ENCODE results near the gene SLC66A2. TPM values are rescaled to one million over a fixed set of nuclear protein-coding genes. Genes with fewer than 3 reads are reported as not detected.

SLC66A2 gene
- total and polyA plus RNA-seq, 10 of the 15 experiments (the other 5 are each of a cell fraction or from before 2014, with no cell fraction given), result 0.69 to 42.5 (median 14.8) TPM

DNA sequence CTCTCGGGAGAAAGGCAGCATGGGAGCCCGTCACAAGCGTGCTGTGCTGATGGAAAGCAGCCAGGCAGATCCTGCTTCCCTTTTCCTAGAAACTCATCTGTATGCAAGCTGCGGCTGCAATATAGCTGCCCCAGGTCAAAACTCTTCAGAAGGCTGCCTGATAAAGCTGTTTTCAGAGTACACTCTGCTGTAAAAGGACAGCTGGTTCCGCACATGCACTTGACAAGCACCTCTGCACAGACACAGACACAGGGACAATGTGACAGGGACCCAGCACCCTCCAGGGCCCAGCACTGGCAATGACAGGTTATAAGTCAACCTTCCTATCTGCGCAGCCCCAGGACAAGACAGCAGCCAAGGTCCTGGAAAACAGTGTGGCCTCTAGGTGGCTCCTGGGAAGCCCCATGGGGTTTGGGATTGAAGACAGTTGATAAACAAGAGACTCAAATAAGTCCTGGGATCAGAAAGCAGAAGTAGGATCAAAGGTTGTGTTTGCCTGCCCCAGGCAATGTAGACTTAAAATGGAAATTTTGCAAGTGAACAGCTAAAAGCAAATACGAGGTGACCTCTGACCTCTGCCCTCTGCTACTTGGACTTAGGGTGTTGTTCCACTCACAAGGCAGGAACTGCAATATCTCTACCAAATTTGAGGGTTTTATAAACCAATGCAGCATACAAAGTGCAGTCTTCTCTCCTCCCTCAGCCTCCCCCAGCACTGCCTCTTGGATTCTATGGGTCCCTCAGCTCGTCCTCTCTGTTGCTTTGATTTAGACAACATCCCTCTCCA lies 16.9 kb downstream of the SLC66A2 start:
- Histone ChIP-seq H3K4me2 (ENCODE audit: control insufficient read depth, insufficient read depth) (no peak overlapping the region), H3K27me3 (replicated peaks in 1 of 2; ENCODE audit: control insufficient read depth in 2 of 2, insufficient read depth in 2 of 2, low read length in 1 of 2) (no peaks in the 10 kb centered on the region), H3K4me1 (ENCODE audit: control insufficient read depth, insufficient read depth, low read length) (no peaks in the 10 kb centered on the region), H3K27ac (ENCODE audit: control insufficient read depth, insufficient read depth) (no peak overlapping the region), H3K36me3 (ENCODE audit: control insufficient read depth in 2 of 2, insufficient read depth in 2 of 2, low read length in 1 of 2) (peaks cover 3 to 5% of the 10 kb centered on the region in 2 experiments; a peak in 3 of 4 replicates), H3K4me3 (no peak overlapping the region), H3K9ac (ENCODE audit: control insufficient read depth, insufficient read depth, low read length) (no peak overlapping the region), H3K9me3 (replicated peaks; ENCODE audit: control insufficient read depth, insufficient read depth, low read length) (peaks cover 14% of the 10 kb centered on the region), H4K20me1 (ENCODE audit: control insufficient read depth, insufficient read depth) (no peaks in the 10 kb centered on the region), H3K79me2 (ENCODE audit: control insufficient read depth, insufficient read depth, low read length) (no peaks in the 10 kb centered on the region; the same call in 1 of the 2 replicates), H2AFZ (ENCODE audit: control insufficient read depth, low read depth, low read length) (no peak overlapping the region)
- BruUV-seq (replicated peaks), result no TSS peak
- DNase-seq (ENCODE audit: low read depth, low spot score), result no peak
- TF ChIP-seq DPF2 (IDR thresholded peaks at IDR 0.05), result no peak
- 0 out of 2 replicates have a peak, but pooled peaks have one; percentile 32 for TF ChIP-seq NR2C1 (IDR thresholded peaks at IDR 0.05)
- 0 out of 2 replicates have a peak, but pooled peaks have one; percentile 12 for TF ChIP-seq NR2F1 (conservative IDR thresholded peaks at IDR 0.05)
- no peak for FAIRE-seq
- 97% methylated on average over 8 of the region's 8 CpGs for WGBS (ENCODE audit: insufficient coverage, insufficient replicate concordance, low lambda C conversion rate, missing lambda C conversion rate)
- ChIA-PET RAD21 (ENCODE audit: unreplicated experiment) (no interaction called here), CTCF (no interaction called here), SMC1A (ENCODE audit: uncharacterized antibody, unreplicated experiment) (no interaction called here), POLR2A (no interaction called here)
- in situ Hi-C loops (cut with MboI) (no loop called here), intact Hi-C loops (cut with micrococcal nuclease; ENCODE audit: unreplicated experiment) (no loop called here)
- ATAC-seq, result no peak

DNA sequence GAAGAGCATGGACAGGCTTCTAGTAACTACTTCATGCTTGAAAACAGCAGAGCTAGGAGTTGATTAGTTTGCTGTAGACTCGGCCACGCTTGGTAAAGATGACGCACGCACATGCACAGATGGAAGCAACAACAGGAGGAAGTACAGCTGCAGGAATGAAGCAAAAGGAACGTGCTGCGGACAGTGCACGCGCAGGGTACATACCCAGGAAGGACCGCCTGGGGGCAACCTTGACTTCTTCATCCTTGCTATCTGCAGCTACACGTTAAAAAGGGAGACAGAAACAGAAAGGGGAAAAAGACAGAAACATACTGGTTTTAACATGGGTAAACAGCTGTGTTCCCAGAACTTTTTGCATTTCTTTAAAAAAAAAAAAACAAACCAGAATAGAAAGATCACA lies 17.7 kb downstream of the SLC66A2 start:
- H3K36me3 ChIP-seq (ENCODE audit: control insufficient read depth in 2 of 2, insufficient read depth in 2 of 2, low read length in 1 of 2), result peaks cover 9 to 10% of the 10 kb centered on the region in 2 experiments; a peak in 3 of 4 replicates
- ChIA-PET POLR2A (no interaction called here), SMC1A (ENCODE audit: uncharacterized antibody, unreplicated experiment) (no interaction called here), CTCF (no interaction called here), RAD21 (ENCODE audit: unreplicated experiment) (no interaction called here)
- H3K4me2 ChIP-seq (ENCODE audit: control insufficient read depth, insufficient read depth), result no peak overlapping the region
- in situ Hi-C loops (cut with MboI), result no loop called here
- no peaks in the 10 kb centered on the region for H4K20me1 ChIP-seq (ENCODE audit: control insufficient read depth, insufficient read depth)
- no peak overlapping the region for H3K9ac ChIP-seq (ENCODE audit: control insufficient read depth, insufficient read depth, low read length)
- BruUV-seq (replicated peaks), result no TSS peak
- no peak for ATAC-seq
- no peaks in the 10 kb centered on the region; the same call in 1 of the 2 replicates for H3K79me2 ChIP-seq (ENCODE audit: control insufficient read depth, insufficient read depth, low read length)
- H3K4me1 ChIP-seq (ENCODE audit: control insufficient read depth, insufficient read depth, low read length), result no peaks in the 10 kb centered on the region
- no peak overlapping the region for H2AFZ ChIP-seq (ENCODE audit: control insufficient read depth, low read depth, low read length)
- no peak for DNase-seq (ENCODE audit: low read depth, low spot score)
- no peak overlapping the region for H3K27ac ChIP-seq (ENCODE audit: control insufficient read depth, insufficient read depth)
- TF ChIP-seq FOS (IDR thresholded peaks at IDR 0.05; ENCODE audit: borderline replicate concordance, extremely low read depth, insufficient read length), result no peak
- 95% methylated on average over 10 of the region's 10 CpGs for WGBS (ENCODE audit: insufficient coverage, insufficient replicate concordance, low lambda C conversion rate, missing lambda C conversion rate)
- no peaks in the 10 kb centered on the region for H3K27me3 ChIP-seq (replicated peaks in 1 of 2; ENCODE audit: control insufficient read depth in 2 of 2, insufficient read depth in 2 of 2, low read length in 1 of 2)
- FAIRE-seq, result no peak
- no peak overlapping the region for H3K4me3 ChIP-seq
- H3K9me3 ChIP-seq (replicated peaks; ENCODE audit: control insufficient read depth, insufficient read depth, low read length), result peaks cover 21% of the 10 kb centered on the region
- intact Hi-C loops (cut with micrococcal nuclease; ENCODE audit: unreplicated experiment), result no loop called here

All from GM12878 (cell line).